ENCODE results near the gene DCAF5.
"Not testable (repeated sequence)": the region's sequence is repeated elsewhere in the genome, so short reads cannot be mapped to it uniquely, and the experiment has no call there.

Gene DCAF5, protein sequence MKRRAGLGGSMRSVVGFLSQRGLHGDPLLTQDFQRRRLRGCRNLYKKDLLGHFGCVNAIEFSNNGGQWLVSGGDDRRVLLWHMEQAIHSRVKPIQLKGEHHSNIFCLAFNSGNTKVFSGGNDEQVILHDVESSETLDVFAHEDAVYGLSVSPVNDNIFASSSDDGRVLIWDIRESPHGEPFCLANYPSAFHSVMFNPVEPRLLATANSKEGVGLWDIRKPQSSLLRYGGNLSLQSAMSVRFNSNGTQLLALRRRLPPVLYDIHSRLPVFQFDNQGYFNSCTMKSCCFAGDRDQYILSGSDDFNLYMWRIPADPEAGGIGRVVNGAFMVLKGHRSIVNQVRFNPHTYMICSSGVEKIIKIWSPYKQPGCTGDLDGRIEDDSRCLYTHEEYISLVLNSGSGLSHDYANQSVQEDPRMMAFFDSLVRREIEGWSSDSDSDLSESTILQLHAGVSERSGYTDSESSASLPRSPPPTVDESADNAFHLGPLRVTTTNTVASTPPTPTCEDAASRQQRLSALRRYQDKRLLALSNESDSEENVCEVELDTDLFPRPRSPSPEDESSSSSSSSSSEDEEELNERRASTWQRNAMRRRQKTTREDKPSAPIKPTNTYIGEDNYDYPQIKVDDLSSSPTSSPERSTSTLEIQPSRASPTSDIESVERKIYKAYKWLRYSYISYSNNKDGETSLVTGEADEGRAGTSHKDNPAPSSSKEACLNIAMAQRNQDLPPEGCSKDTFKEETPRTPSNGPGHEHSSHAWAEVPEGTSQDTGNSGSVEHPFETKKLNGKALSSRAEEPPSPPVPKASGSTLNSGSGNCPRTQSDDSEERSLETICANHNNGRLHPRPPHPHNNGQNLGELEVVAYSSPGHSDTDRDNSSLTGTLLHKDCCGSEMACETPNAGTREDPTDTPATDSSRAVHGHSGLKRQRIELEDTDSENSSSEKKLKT

GRCh38 chr14:69152902-69153151 lies at the start of gene DCAF5:
Gene DCAF5, minus strand, starts transcription at chr14:69153119. Its CDS starts 141 bp downstream, at chr14:69152978.
- DNase-seq = peak; percentile 88

- DNase-seq = no peak
These were observed 46.9 kb upstream of the DCAF5 start for GRCh38 chr14:69199786-69200185.

GRCh38 chr14:69193721-69194120 lies 40.8 kb upstream of the DCAF5 start:
- no peak for DNase-seq

DNA sequence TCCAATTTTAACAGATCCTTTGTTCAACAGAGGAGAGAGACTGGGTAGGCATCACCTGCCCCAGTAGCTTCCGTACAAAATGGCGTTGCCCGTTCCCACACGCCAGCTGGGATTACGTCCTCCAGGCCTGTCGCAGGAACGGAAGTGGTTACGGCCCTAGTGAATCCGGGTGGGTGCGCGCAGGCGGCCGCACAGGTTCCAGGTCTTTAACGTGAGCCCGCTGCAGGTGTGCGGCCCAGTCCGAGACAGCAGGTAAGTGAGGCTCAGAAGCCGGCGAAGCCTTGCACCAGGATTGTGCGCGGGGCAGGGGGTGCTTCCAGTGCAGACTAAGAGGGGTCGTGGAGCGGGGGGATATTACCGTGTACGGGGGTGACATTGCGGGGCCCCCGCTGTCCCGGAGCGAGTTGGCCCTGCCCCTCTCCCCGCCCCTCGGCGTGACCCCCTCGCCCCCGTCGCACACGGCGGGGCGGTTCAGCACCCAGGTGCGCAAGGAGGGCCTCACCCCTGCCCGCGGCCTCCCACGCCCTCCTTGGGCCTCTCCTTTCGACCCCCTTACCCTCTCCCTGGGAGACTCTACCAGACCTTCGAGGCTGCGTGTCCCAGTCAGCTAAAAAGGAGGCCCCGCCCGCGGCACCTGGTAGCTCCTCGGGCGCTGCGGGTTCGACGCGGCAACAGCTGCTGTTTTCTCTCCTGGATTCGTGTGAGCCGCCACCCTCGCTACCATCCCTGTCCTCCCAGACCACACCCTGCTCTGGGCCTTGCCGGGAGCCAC lies 38.6 kb upstream of the DCAF5 start, which contains the start of gene EXD2:
TSS of gene EXD2 (plus strand) at position 159 of the 772 bp plus-strand sequence. CDS start 17,973 bp downstream, outside the sequence.
- peak; percentile 87 for DNase-seq

- no peak for DNase-seq
These were observed 37.3 kb upstream of the DCAF5 start for GRCh38 chr14:69190191-69190590.

- DNase-seq = no peak
These were observed 30.8 kb upstream of the DCAF5 start for GRCh38 chr14:69183735-69184134.

DNA sequence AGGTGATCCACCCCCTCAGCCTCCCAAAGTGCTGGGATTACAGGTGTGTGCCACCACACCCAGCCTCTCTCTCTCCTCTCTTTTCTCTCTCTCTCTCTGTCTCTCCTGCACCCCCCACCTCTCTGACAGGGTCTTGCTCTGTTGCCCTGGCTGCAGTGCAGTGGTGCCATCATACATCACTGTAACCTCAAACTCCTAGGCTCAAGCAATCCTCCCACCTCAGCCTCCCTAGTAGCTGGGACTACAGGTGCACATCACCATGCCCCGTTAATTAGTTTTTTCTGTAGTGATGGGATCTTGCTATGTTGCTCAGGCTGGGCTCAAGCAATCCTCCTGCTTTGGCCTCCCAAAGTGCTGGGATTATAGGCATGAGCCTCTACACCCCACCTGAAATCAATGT lies 29.7 kb upstream of the DCAF5 start:
- DNase-seq = not testable (repeated sequence)

GRCh38 chr14:69181491-69181890 lies 28.6 kb upstream of the DCAF5 start:
- DNase-seq = no peak

DNA sequence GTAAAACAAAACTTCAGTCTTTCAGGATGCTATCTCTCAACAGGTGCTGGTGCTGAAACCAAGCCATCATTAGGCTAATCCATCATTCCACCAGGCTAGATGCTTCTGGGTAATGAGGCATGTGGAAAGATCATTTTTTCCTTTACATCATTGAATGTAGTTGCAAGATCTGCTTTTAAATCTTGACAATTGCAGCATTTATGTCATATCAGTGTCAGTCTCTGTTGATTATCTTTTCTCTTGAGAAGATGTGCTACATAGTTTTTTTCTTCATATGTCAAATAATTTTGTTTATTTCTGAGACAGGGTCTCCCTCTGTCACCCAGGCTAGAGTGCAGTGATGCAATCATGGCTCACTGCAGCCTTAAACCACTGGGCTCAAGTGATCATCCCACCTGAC lies 22.2 kb upstream of the DCAF5 start:
- DNase-seq = no peak

- no peak for DNase-seq
These were observed 18.6 kb upstream of the DCAF5 start for GRCh38 chr14:69171569-69171968.

GRCh38 chr14:69170839-69171238 lies 17.9 kb upstream of the DCAF5 start:
- DNase-seq = no peak

DNA sequence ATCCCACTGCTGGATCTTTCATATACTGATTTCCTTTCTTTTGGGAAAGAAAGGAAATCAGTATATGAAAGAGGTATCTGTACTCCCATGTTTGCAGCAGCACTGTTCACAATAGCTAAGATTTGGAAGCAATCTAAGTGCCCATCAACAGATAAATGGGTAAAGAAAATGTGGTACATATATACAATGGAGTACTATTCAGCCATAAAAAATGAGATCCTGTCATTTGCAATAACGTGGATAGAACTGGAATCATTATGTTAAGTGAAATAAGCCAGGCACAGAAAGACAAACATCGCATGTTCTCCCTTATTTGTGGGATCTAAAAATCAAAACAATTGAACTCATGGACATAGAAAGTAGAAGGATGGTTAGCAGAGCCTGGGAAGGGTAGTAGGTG lies 12.9 kb upstream of the DCAF5 start:
- DNase-seq = not testable (repeated sequence)

- DNase-seq = no peak
These were observed 8.7 kb upstream of the DCAF5 start for GRCh38 chr14:69161590-69161989.

DNA sequence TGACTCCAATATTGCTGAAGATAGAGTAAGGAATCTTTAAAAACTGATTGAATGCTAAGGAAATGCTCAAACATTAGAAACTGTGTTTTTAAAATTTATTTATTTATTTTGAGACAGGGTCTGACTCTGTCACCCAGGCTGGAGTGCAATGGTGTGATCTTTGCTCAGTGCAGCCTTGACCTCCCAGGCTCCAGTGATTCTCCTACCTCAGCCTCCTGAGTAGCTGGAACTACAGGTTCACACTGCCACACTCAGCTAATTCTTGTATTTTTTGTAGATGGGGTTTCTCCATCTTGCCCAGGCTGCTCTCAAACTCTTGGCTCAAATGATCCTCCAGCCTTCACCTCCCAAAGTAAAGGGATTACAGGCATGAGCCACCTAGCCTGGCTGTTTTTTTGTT lies 3.3 kb upstream of the DCAF5 start:
- DNase-seq = no peak

GRCh38 chr14:69154779-69155178 lies 1.9 kb upstream of the DCAF5 start:
- no peak for DNase-seq

DNA sequence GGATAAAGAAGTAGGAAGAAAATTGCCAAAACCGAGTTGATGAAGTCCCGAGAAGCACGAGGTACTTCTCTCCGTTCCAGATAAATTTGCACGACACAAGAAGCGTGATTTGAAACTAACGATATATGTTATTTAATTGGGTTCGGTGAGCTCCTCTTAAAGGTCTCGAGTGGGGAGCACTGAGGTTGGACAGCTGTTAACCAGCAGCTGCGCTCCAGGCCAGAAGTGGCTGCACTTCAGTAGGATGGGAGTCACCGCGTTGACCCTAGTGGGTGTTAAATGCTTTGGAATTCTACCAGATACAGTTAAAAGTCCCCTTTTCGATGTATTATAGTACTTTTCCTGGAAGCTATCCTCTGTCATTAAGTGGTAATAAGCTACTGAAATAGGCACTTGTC lies 953 bp upstream of the DCAF5 start:
- DNase-seq = peak; percentile 61

- DNase-seq = no peak
These were observed 393 bp upstream of the DCAF5 start for GRCh38 chr14:69153152-69153872.

DNA sequence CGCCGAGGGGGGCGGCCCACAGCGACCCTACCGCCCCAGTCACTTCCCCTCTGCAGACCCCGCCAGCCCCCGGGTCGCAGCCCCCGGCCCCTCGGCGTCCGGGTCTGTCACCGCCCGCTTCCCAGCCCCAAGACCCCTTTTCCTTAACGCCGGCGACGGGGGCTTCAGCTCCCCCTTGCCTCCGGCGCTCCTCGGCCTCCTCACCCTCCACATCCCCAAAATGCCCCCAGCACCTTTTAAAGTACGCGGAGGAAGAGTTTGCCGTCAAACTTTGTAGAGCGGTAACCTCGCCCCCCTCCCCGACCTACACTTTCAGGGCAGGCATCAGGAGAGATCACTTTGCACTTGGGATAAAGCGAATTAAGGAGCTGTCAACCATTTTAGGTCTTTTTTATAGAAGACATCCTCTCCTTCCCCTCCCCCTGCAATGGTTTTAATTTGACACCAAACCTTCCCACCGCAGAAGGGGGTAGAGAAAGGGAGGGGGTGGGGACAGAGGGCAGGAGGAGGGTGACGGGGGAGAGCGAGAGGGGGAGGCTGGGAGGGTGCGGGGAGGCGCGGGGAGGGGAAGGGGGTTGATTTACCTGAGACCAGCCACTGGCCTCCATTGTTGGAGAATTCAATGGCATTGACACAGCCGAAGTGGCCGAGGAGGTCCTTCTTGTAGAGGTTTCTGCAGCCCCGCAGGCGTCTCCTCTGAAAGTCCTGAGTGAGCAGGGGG lies 578 bp downstream of the DCAF5 start:
- DNase-seq = no peak

DNA sequence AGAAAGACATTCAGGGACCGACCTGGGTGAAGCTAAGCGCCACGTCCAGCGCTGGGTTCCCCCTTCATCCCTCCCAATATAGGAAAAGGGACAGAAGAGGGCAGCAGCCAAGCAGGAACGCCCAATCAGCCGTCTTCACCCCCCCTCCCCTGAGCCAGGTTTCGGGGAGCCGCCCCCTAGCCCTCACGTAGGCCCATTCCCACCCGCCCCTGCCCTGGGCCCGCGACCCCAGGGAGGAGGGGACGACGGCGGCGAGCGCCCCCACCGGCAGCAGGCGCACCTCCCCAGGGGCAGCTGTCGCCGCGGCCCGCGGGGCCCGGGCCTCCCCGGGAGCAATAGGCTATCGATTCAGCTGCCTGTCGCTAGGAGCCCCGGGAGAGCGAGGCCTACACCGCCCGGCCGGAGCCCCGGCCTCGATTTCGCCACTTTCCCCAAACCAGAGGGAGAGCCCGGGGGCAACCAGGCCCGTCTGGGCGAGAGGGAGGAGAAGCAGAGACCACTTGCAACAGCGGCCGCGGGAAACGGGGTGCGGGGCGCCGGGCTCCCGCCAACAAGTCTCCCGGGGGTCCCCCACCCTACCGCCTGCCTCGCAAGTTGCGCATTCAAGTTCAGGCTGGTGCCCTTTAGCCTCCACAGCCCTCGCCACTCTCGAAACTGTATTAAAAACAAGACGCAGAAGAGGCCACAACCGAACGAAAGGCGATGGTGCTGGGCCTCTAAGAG lies 1.3 kb downstream of the DCAF5 start:
- peak; percentile 53 for DNase-seq

- no peak for DNase-seq
These were observed 3.3 kb downstream of the DCAF5 start for GRCh38 chr14:69149461-69150244.

Data from NCI-H2227 treated with DMSO at 0.1 percent for 48 hours (cell line).